IMR-90 (cell line): ENCODE measurements around the gene CHRNB4. TPM values are rescaled to one million over a fixed set of nuclear protein-coding genes. Genes with fewer than 3 reads are reported as not detected.

ENCODE experiments used
- ATAC-seq: fragments of 200-7000 bp; cut with Tn5 transposase; 2 replicates; pipeline ENCODE4 v1.9.1; 2020; ENCODE audit warnings: low read depth, mild to moderate bottlenecking, moderate library complexity
- BruUV-seq: library from RNA; stranded (reverse); fragments of 400-500 nt; replicated peaks from 2 replicates; lab custom pipeline; 2021; lab: Mats Ljungman, UMichigan
- CTCF ChIA-PET: fragments of 300-600 bp; formaldehyde crosslinking; extraction: SDS; loops from one replicate; lab custom pipeline; 2021; ENCODE audit warnings: antibody characterized with exemption; lab: Yijun Ruan, JAX
- POLR2A ChIA-PET: fragments of 300-600 bp; sonication (Branson Sonifier 250); formaldehyde crosslinking; loops from one replicate; lab custom pipeline; 2022; ENCODE audit warnings: antibody characterized with exemption; ENCODE audit not compliant: unreplicated experiment; lab: Charles Lee
- DNase-seq: peaks from one replicate; pipeline ENCODE4 v3.0.0; 2013
- H2AFZ ChIP-seq: replicated peaks from 2 replicates; pipeline ENCODE3; 2013; ENCODE audit warnings: low read length, mild to moderate bottlenecking; ENCODE audit not compliant: poor library complexity
- H2AK5ac ChIP-seq: 2 replicates; pipeline ENCODE4 v1.6.1; 2013; ENCODE audit warnings: low read depth, low read length, inconsistent platforms
- H2AK9ac ChIP-seq: replicated peaks from 2 replicates; pipeline ENCODE3; 2013; ENCODE audit warnings: mild to moderate bottlenecking, low read depth, low read length, moderate library complexity; ENCODE audit not compliant: poor library complexity
- H2BK120ac ChIP-seq: 2 replicates; pipeline ENCODE4 v1.6.1; 2013; ENCODE audit warnings: low read depth, low read length, inconsistent platforms
- H2BK15ac ChIP-seq: 3 replicates; pipeline ENCODE4 v1.6.1; 2013; ENCODE audit warnings: low read depth, low read length, inconsistent platforms
- H2BK20ac ChIP-seq: 2 replicates; pipeline ENCODE4 v1.6.1; 2013; ENCODE audit warnings: low read depth, mild to moderate bottlenecking, inconsistent platforms, low read length, moderate library complexity
- H2BK5ac ChIP-seq: 2 replicates; pipeline ENCODE4 v1.6.1; 2013; ENCODE audit warnings: mild to moderate bottlenecking, low read depth, low read length, inconsistent platforms; ENCODE audit not compliant: poor library complexity, severe bottlenecking
- H3K14ac ChIP-seq: replicated peaks from 2 replicates; pipeline ENCODE4 v1.6.1; 2013; ENCODE audit warnings: low read depth, low read length, inconsistent platforms
- H3K18ac ChIP-seq: 2 replicates; pipeline ENCODE4 v1.6.1; 2013; ENCODE audit warnings: low read depth, low read length, control low read depth
- H3K23ac ChIP-seq: 2 replicates; pipeline ENCODE4 v1.6.1; 2013; ENCODE audit warnings: low read depth, low read length, inconsistent platforms
- H3K27ac ChIP-seq: 2 replicates; pipeline ENCODE4 v1.5.1; 2013; ENCODE audit warnings: mild to moderate bottlenecking, control low read depth, low read length; ENCODE audit not compliant: insufficient read depth
- H3K27me3 ChIP-seq: 2 replicates; pipeline ENCODE4 v1.6.1; 2013; ENCODE audit warnings: low read length; ENCODE audit not compliant: control insufficient read depth, insufficient read depth
- H3K36me3 ChIP-seq: 2 replicates; pipeline ENCODE4 v1.6.1; 2013; ENCODE audit warnings: low read length, mixed read lengths; ENCODE audit not compliant: control insufficient read depth, insufficient read depth
- H3K4ac ChIP-seq: 2 replicates; pipeline ENCODE4 v1.6.1; 2013; ENCODE audit warnings: low read depth, low read length, inconsistent platforms
- H3K4me1 ChIP-seq: 2 replicates; pipeline ENCODE4 v1.6.1; 2013; ENCODE audit warnings: low read length, mixed read lengths; ENCODE audit not compliant: control insufficient read depth, insufficient read depth
- H3K4me2 ChIP-seq: 2 replicates; pipeline ENCODE4 v1.6.1; 2013; ENCODE audit warnings: low read depth, mild to moderate bottlenecking, control low read depth, low read length, moderate library complexity
- H3K4me3 ChIP-seq: 2 replicates; pipeline ENCODE4 v1.5.1; 2013; ENCODE audit warnings: low read depth, mild to moderate bottlenecking, control low read depth, low read length, moderate library complexity; ENCODE audit not compliant: insufficient read depth
- H3K56ac ChIP-seq: 2 replicates; pipeline ENCODE4 v1.6.1; 2013; ENCODE audit warnings: low read length, inconsistent platforms; ENCODE audit not compliant: insufficient read depth; ENCODE audit errors: extremely low read depth
- H3K79me1 ChIP-seq, 2 experiments: 2 replicates each; pipeline ENCODE4 v1.6.1; 2013; ENCODE audit warnings: low read length in 2 of 2, inconsistent platforms in 1 of 2, low read depth in 1 of 2
- H3K9ac ChIP-seq: 2 replicates; pipeline ENCODE4 v1.6.1; 2013; ENCODE audit warnings: low read depth, low read length, control low read depth
- H3K9me1 ChIP-seq: 2 replicates; pipeline ENCODE4 v1.6.1; 2013; ENCODE audit warnings: low read length, inconsistent platforms; ENCODE audit not compliant: insufficient read depth
- H3K9me3 ChIP-seq: 2 replicates; pipeline ENCODE4 v1.6.1; 2013; ENCODE audit warnings: low read length; ENCODE audit not compliant: control insufficient read depth, insufficient read depth
- H4K20me1 ChIP-seq: 2 replicates; pipeline ENCODE4 v1.6.1; 2013; ENCODE audit warnings: low read length, inconsistent platforms; ENCODE audit not compliant: insufficient read depth
- H4K5ac ChIP-seq: 2 replicates; pipeline ENCODE4 v1.6.1; 2013; ENCODE audit warnings: mild to moderate bottlenecking, low read depth, low read length, control low read depth
- H4K8ac ChIP-seq, 2 experiments: 2 replicates each; pipeline ENCODE4 v1.6.1; 2013; ENCODE audit warnings: low read depth in 2 of 2, low read length in 2 of 2, control low read depth in 1 of 2, inconsistent platforms in 1 of 2
- H4K91ac ChIP-seq: 2 replicates; pipeline ENCODE4 v1.6.1; 2013; ENCODE audit warnings: low read depth, low read length, inconsistent platforms; ENCODE audit not compliant: insufficient read depth
- BHLHE40 ChIP-seq: fragments of 150-350 bp; IDR thresholded peaks from 2 replicates; pipeline ENCODE4 v1.6.1; 2016; ENCODE audit warnings: mild to moderate bottlenecking, low read depth, low read length
- ELK1 ChIP-seq: fragments of 150-350 bp; IDR thresholded peaks from 2 replicates; pipeline ENCODE4 v1.6.1; 2016; ENCODE audit warnings: low read depth, mild to moderate bottlenecking, low read length, moderate library complexity, borderline replicate concordance
- FOS ChIP-seq: fragments of 150-350 bp; IDR thresholded peaks from 2 replicates; pipeline ENCODE4 v1.6.1; 2016; ENCODE audit warnings: low read depth, low read length
- MAFK ChIP-seq: IDR thresholded peaks from 2 replicates; pipeline ENCODE4 v1.6.1; 2012; ENCODE audit warnings: low read depth, low read length, improper control_type of control experiment
- MAZ ChIP-seq: IDR thresholded peaks from 2 replicates; pipeline ENCODE4 v1.6.1; 2012; ENCODE audit warnings: low read depth, mild to moderate bottlenecking, low read length, improper control_type of control experiment, moderate library complexity, borderline replicate concordance
- MXI1 ChIP-seq: IDR thresholded peaks from 2 replicates; pipeline ENCODE4 v1.6.1; 2012; ENCODE audit warnings: low read depth, mild to moderate bottlenecking, low read length, moderate library complexity, borderline replicate concordance
- NFE2L2 ChIP-seq: fragments of 150-350 bp; IDR thresholded peaks from 2 replicates; pipeline ENCODE4 v1.6.1; 2016; ENCODE audit warnings: low read depth, mild to moderate bottlenecking, low read length
- POLR2A ChIP-seq: IDR thresholded peaks from 2 replicates; pipeline ENCODE4 v1.6.1; 2012; ENCODE audit warnings: mild to moderate bottlenecking, low read depth, low read length
- RAD21 ChIP-seq: IDR thresholded peaks from 2 replicates; pipeline ENCODE4 v1.6.1; 2012; ENCODE audit warnings: low read length, improper control_type of control experiment
- RCOR1 ChIP-seq: IDR thresholded peaks from 2 replicates; pipeline ENCODE4 v1.6.1; 2012; ENCODE audit warnings: mild to moderate bottlenecking, low read length, improper control_type of control experiment; ENCODE audit not compliant: insufficient replicate concordance
- RFX5 ChIP-seq: IDR thresholded peaks from 2 replicates; pipeline ENCODE4 v1.8.0; 2012; ENCODE audit warnings: low read depth, mild to moderate bottlenecking, low read length, moderate library complexity
- SMC3 ChIP-seq: fragments of 150-350 bp; IDR thresholded peaks from 2 replicates; pipeline ENCODE4 v1.6.1; 2016; ENCODE audit warnings: low read depth, mild to moderate bottlenecking, antibody characterized with exemption, low read length, moderate library complexity
- WGBS, 2 experiments: methylation state at CpG; one replicate each; pipeline versions ENCODE4 v1.1.5 to v1.1.7; 2013; ENCODE audit warnings: missing lambda C conversion rate in 2 of 2; ENCODE audit not compliant: insufficient read length in 1 of 2; ENCODE audit errors: extremely low coverage in 2 of 2; 5-methylcytosine and 5-hydroxymethylcytosine counted together
- dilution Hi-C: fragments of 300-500 bp; cut with HindIII; formaldehyde crosslinking; loops from one replicate; pipeline ENCODE4 v1.14.3; 2018; ENCODE audit warnings: low sequenced_read_pairs; ENCODE audit not compliant: unreplicated experiment
- in situ Hi-C: fragments of 300-500 bp; cut with MboI; formaldehyde crosslinking; loops from 3 replicates; pipeline ENCODE4 v1.14.3; 2019; ENCODE audit warnings: low sequenced_read_pairs, inconsistent platforms, mixed read lengths
- intact Hi-C: fragments of 100-400 bp; cut with micrococcal nuclease; formaldehyde crosslinking; loops from 2 replicates; pipeline ENCODE4 v1.10.0; 2022
- polyA plus RNA-seq, 3 experiments: library from polyadenylated mRNA; depleted of rRNA; stranded (reverse); fragments of >200 nt; gene quantifications; 2 replicates each; pipeline ENCODE4 v1.2.3, GENCODE V29; 2012; ENCODE audit warnings: low replicate concordance in 1 of 3
- total RNA-seq: library from RNA; depleted of rRNA; stranded (reverse); fragments of >200 nt; gene quantifications from 2 replicates; pipeline ENCODE4 v1.2.3, GENCODE V29; 2012
- TF ChIP-seq, protein P1 (sequence below): fragments of 150-350 bp; IDR thresholded peaks from 2 replicates; pipeline ENCODE4 v1.6.1; 2017; ENCODE audit warnings: mild to moderate bottlenecking, antibody characterized with exemption, low read length, low read depth

Gene CHRNB4
- total and polyA plus RNA-seq, 2 of the 4 experiments (the other 2 are of a cell fraction): not detected

- TF ChIP-seq NFE2L2 (no peak), FOS (no peak)
These were observed 22.5 kb downstream of the CHRNB4 start (continued) for GRCh38 chr15:78618490-78618934.

GRCh38 chr15:78618064-78618463 lies 22.9 kb downstream of the CHRNB4 start:
- no peak overlapping the region for H4K5ac ChIP-seq
- no peak overlapping the region for H2BK20ac ChIP-seq
- no peak overlapping the region for H2BK15ac ChIP-seq
- in situ Hi-C loops (loop anchor here (5.0 kb wide), 1 partner anchor 89 kb away; no protein-coding TSS in a partner anchor), dilution Hi-C loops (no loop called here), intact Hi-C loops (loop anchor here (1.0 to 10.0 kb wide), 2 partner anchors 91 to 267 kb away; no protein-coding TSS in a partner anchor)
- H4K8ac ChIP-seq: no peak overlapping the region
- H3K18ac ChIP-seq: no peak overlapping the region
- no peak overlapping the region for H2AK9ac ChIP-seq
- H3K4me3 ChIP-seq: no peak overlapping the region
- H2BK5ac ChIP-seq: no peak overlapping the region
- BruUV-seq: no TSS peak
- H3K27me3 ChIP-seq: peaks cover 37% of the 10 kb centered on the region
- DNase-seq (no peak), ATAC-seq (peak; percentile 9; the same call in 1 of the 2 replicates)
- H3K36me3 ChIP-seq: no peaks in the 10 kb centered on the region
- H3K79me1 ChIP-seq: no peaks in the 10 kb centered on the region
- POLR2A ChIA-PET: no interaction called here
- no peak overlapping the region for H2AK5ac ChIP-seq
- H4K91ac ChIP-seq: no peak overlapping the region
- no peak overlapping the region for H2BK120ac ChIP-seq
- TF ChIP-seq RAD21 (no peak), MAFK (no peak), POLR2A (no peak), BHLHE40 (no peak), ELK1 (no peak), RCOR1 (no peak), FOS (no peak), RFX5 (no peak), SMC3 (no peak), MAZ (no peak), MXI1 (no peak)
- TF ChIP-seq, protein P1, sequence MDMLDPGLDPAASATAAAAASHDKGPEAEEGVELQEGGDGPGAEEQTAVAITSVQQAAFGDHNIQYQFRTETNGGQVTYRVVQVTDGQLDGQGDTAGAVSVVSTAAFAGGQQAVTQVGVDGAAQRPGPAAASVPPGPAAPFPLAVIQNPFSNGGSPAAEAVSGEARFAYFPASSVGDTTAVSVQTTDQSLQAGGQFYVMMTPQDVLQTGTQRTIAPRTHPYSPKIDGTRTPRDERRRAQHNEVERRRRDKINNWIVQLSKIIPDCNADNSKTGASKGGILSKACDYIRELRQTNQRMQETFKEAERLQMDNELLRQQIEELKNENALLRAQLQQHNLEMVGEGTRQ: no peak
- H3K9me3 ChIP-seq: no peaks in the 10 kb centered on the region
- no CpG with 5 or more reads among the region's 8 CpGs for WGBS, 2 experiments
- no peaks in the 10 kb centered on the region for H3K9me1 ChIP-seq
- H3K4me2 ChIP-seq: no peak overlapping the region
- peaks cover 6% of the 10 kb centered on the region for H4K20me1 ChIP-seq
- H2AFZ ChIP-seq: no peak overlapping the region
- no peaks in the 10 kb centered on the region for H3K4me1 ChIP-seq
- no peak overlapping the region for H3K4ac ChIP-seq
- H3K27ac ChIP-seq: no peak overlapping the region
- no peak overlapping the region for H3K14ac ChIP-seq
- H3K23ac ChIP-seq: no peak overlapping the region
- no peak overlapping the region for H3K9ac ChIP-seq
- no peak overlapping the region for H3K56ac ChIP-seq
- CTCF ChIA-PET: interaction anchor here (0.6 kb wide), 1 partner anchor 1680 kb away, joined by 3 read pairs; no protein-coding TSS in a partner anchor
